Esophagus muscularis mucosa (tissue), 3 donors: ENCODE measurements around the gene LRIT1.

Source experiments
- CTCF ChIP-seq, 3 experiments: fragments of 200-600 bp in 2 of 3; fragments of 450-650 bp in 1 of 3; sonication (generic) in 2 of 3; IDR thresholded peaks; one replicate each; pipeline ENCODE4 v1.5.1; 2017 to 2019; ENCODE audit warnings: antibody characterized with exemption in 3 of 3, mild to moderate bottlenecking in 2 of 3, moderate library complexity in 1 of 3
- EP300 ChIP-seq: sonication (generic); formaldehyde crosslinking; IDR thresholded peaks from one replicate; pipeline ENCODE4 v1.6.1; 2017; ENCODE audit warnings: antibody characterized with exemption

- TF ChIP-seq CTCF (IDR thresholded peaks at IDR 0.05), result no peak
- no peak for TF ChIP-seq EP300
Observed at GRCh38 chr10:84230359-84230758, 11.0 kb downstream of the LRIT1 start.
